Breast epithelium (tissue), 4 donors: Measurements from ENCODE around the gene CHPF. TPM values are rescaled to one million over a fixed set of nuclear protein-coding genes. Genes with fewer than 3 reads are reported as not detected.

ENCODE experiments used
- DNase-seq, 2 donors: peaks; one replicate each; pipeline ENCODE4 v3.0.0-alpha.2; 2019; ENCODE audit warnings: low spot score in 2 of 2
- H3K27ac ChIP-seq, 2 donors: fragments of 200-600 bp; sonication (generic) in 1 of 2; one replicate each; pipeline ENCODE4 v1.5.1; 2016 to 2019; ENCODE audit warnings: mild to moderate bottlenecking in 1 of 2
- H3K27me3 ChIP-seq, 2 donors: fragments of 200-600 bp; sonication (generic) in 1 of 2; one replicate each; pipeline versions ENCODE4 v1.5.1 to v1.6.0; 2017 to 2019; ENCODE audit warnings: control low read depth in 1 of 2, mild to moderate bottlenecking in 1 of 2
- H3K36me3 ChIP-seq: fragments of 200-600 bp; one replicate; pipeline ENCODE4 v1.5.1; 2019
- H3K4me1 ChIP-seq, 2 donors: fragments of 200-600 bp; sonication (generic); one replicate each; pipeline ENCODE4 v1.5.1; 2016 to 2019; ENCODE audit warnings: control low read depth in 1 of 2
- H3K4me3 ChIP-seq, 3 donors: fragments of 200-600 bp; sonication (generic); 1 replicate in 2 of 3; 2 replicates in 1 of 3; pipeline ENCODE4 v1.5.1; 2016 to 2019; ENCODE audit warnings: mild to moderate bottlenecking in 3 of 3, moderate library complexity in 2 of 3
- H3K9me3 ChIP-seq, 2 donors: fragments of 200-600 bp; sonication (generic) in 1 of 2; one replicate each; pipeline ENCODE4 v1.5.1; 2016 to 2019; ENCODE audit warnings: control low read depth in 1 of 2
- POLR2A ChIP-seq: fragments of 450-650 bp; IDR thresholded peaks from one replicate; pipeline ENCODE4 v1.6.1; 2016; ENCODE audit warnings: antibody characterized with exemption, mild to moderate bottlenecking, moderate library complexity
- POLR2AphosphoS5 ChIP-seq, 3 donors: sonication (generic); formaldehyde crosslinking; IDR thresholded peaks; one replicate each; pipeline ENCODE4 v1.6.1; 2017; ENCODE audit warnings: antibody characterized with exemption in 3 of 3
- intact Hi-C: fragments of 100-400 bp; cut with DNase I; formaldehyde crosslinking; loops from one replicate; pipeline ENCODE4 v1.15.1; 2023; ENCODE audit warnings: low total_unique reads
- total RNA-seq, 3 donors: library from RNA; depleted of rRNA; stranded (reverse); fragments of >200 nt; gene quantifications; one replicate each; pipeline ENCODE4 v1.1.0, GENCODE V29; 2016
- TF ChIP-seq, protein P1 (sequence below), 3 donors: fragments of 450-650 bp; IDR thresholded peaks; one replicate each; pipeline ENCODE4 v1.5.1; 2016 to 2017; ENCODE audit warnings: antibody characterized with exemption in 3 of 3, mild to moderate bottlenecking in 3 of 3, moderate library complexity in 3 of 3

The CHPF gene
- total RNA-seq, 3 donors from 2014 or later: 46.5 to 58.9 (median 49.0) TPM

DNA sequence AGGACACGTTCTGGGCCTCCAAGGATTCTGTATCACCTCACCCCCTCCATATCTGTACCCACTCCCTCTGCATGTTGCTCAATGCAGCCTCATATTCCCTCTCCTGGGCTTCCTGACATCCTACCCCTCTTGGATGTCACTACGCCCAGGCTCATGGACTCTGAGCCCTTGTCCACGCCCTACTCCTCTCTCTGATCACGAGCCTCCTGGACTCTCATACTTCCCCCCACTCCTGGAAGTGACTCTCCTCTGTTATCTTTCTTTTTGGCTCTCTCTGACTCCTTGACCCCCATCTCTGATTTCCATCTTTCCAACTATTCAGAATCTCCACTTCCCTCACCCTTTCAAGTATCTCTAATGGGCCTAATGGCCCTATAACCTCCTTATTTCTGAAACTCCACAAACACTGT, 2.3 kb upstream of the CHPF start:
- Histone ChIP-seq H3K27me3 (no peaks in the 10 kb centered on the region), H3K36me3 (no peaks in the 10 kb centered on the region), H3K4me3 (no peak overlapping the region), H3K9me3 (no peaks in the 10 kb centered on the region), H3K4me1 (peaks cover 0 to 8% of the 10 kb centered on the region in 2 donors), H3K27ac (no peak overlapping the region)
- TF ChIP-seq POLR2AphosphoS5 (IDR thresholded peaks at IDR 0.05) (no peak), POLR2A (no peak)
- TF ChIP-seq, protein P1, sequence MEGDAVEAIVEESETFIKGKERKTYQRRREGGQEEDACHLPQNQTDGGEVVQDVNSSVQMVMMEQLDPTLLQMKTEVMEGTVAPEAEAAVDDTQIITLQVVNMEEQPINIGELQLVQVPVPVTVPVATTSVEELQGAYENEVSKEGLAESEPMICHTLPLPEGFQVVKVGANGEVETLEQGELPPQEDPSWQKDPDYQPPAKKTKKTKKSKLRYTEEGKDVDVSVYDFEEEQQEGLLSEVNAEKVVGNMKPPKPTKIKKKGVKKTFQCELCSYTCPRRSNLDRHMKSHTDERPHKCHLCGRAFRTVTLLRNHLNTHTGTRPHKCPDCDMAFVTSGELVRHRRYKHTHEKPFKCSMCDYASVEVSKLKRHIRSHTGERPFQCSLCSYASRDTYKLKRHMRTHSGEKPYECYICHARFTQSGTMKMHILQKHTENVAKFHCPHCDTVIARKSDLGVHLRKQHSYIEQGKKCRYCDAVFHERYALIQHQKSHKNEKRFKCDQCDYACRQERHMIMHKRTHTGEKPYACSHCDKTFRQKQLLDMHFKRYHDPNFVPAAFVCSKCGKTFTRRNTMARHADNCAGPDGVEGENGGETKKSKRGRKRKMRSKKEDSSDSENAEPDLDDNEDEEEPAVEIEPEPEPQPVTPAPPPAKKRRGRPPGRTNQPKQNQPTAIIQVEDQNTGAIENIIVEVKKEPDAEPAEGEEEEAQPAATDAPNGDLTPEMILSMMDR (IDR thresholded peaks at IDR 0.05): no peak
- no peak for DNase-seq
- intact Hi-C loops: loop anchor here (2.0 kb wide), 1 partner anchor 97 kb away; no protein-coding TSS in a partner anchor

DNA sequence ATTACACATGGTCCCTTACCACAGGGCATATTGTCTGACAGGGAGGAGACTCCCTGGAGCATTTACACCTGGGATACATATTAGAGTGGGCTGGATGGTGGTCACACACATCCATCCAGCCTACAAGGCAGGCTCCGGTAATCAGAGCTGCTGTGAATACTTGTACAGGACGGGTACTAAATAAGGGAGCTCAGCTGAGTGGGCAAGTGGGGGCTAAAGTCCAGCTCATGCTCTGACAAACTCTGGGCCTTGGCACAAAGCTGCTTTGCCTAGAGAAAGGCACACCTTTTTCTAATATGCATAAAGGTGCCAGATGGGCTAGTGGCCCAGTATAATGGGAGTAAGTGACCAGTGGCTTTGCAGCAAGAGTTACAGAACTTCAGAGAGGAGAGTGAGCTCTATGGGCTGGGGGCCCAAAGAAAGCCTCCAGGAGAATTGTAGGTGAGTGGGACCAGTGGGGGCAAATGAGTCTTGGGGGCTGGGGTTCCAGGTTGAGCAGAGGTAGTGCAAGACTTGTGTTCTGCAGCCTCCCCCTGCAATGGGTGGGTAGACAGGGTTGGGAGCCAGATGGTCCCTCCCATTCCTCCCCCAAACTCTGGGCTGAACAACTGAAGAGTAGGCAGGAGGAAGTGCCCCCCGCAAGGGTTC, 1.8 kb upstream of the CHPF start:
- H3K27me3 ChIP-seq: no peaks in the 10 kb centered on the region
- TF ChIP-seq POLR2AphosphoS5 (IDR thresholded peaks at IDR 0.05) (no peak), POLR2A (no peak)
- TF ChIP-seq, protein P1 (IDR thresholded peaks at IDR 0.05): no peak
- intact Hi-C loops: loop anchor here (2.0 kb wide), 1 partner anchor 97 kb away; no protein-coding TSS in a partner anchor
- H3K4me1 ChIP-seq: peaks cover 0 to 8% of the 10 kb centered on the region in 2 donors
- no peak for DNase-seq
- no peak overlapping the region for H3K4me3 ChIP-seq
- H3K27ac ChIP-seq: no peak overlapping the region
- no peaks in the 10 kb centered on the region for H3K36me3 ChIP-seq
- H3K9me3 ChIP-seq: no peaks in the 10 kb centered on the region

DNA sequence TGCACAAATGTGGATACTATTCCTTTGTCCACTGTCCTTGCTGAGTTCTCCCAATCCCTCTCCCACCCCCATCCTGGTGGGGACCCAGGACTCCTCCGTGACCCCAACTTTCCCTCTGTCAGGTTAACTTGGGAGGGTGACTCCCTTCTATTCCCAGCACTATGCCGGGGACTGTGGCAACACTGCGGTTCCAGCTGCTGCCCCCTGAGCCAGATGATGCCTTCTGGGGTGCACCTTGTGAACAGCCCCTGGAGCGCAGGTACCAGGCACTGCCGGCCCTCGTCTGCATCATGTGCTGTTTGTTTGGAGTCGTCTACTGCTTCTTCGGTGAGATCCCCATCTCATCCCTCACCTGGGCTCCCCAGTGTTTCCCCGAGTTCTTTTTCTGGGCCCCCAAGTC, 958 bp upstream of the CHPF start:
- DNase-seq: no peak
- intact Hi-C loops: loop anchor here (2.0 to 5.0 kb wide), 2 partner anchors 53 to 98 kb away; partner anchors contain the start of gene STK11IP
- peak overlapping the region; percentile 62 to 85 (median 78) for H3K4me3 ChIP-seq
- H3K36me3 ChIP-seq: no peaks in the 10 kb centered on the region
- H3K4me1 ChIP-seq: peaks cover 0 to 8% of the 10 kb centered on the region in 2 donors
- H3K9me3 ChIP-seq: no peaks in the 10 kb centered on the region
- TF ChIP-seq POLR2AphosphoS5 (IDR thresholded peaks at IDR 0.05) (no peak), POLR2A (no peak)
- TF ChIP-seq, protein P1 (IDR thresholded peaks at IDR 0.05): no peak
- peak overlapping the region; percentile 90 to 91 for H3K27ac ChIP-seq
- H3K27me3 ChIP-seq: no peaks in the 10 kb centered on the region

- no peaks in the 10 kb centered on the region for H3K9me3 ChIP-seq
- H3K4me1 ChIP-seq: peaks cover 0 to 8% of the 10 kb centered on the region in 2 donors
- TF ChIP-seq, protein P1 (IDR thresholded peaks at IDR 0.05): no peak
- no peaks in the 10 kb centered on the region for H3K36me3 ChIP-seq
- no peaks in the 10 kb centered on the region for H3K27me3 ChIP-seq
- intact Hi-C loops: loop anchor here (5.0 kb wide), 1 partner anchor 54 kb away; the partner anchor contains the start of gene STK11IP
- H3K4me3 ChIP-seq: peak overlapping the region; percentile 62 to 85 (median 78)
- no peak for DNase-seq
- peak overlapping the region; percentile 90 to 91 for H3K27ac ChIP-seq
These were observed 546 bp downstream of the CHPF start for GRCh38 chr2:219542931-219543595.
